DOHH2 (cell line): Measurements from ENCODE around the gene PAM.
"Not testable (repeated sequence)": the region's sequence is repeated elsewhere in the genome, so short reads cannot be mapped to it uniquely, and the experiment has no call there.

ENCODE experiments used
- EZH2phosphoT487 ChIP-seq: fragments of 200-600 bp; sonication (generic); IDR thresholded peaks from 2 replicates; pipeline ENCODE4 v1.6.1; 2017; ENCODE audit warnings: borderline replicate concordance, mild to moderate bottlenecking, antibody characterized with exemption, low read length, moderate library complexity, mixed read lengths
- TF ChIP-seq, protein P1 (sequence below): fragments of 200-600 bp; sonication (generic); IDR thresholded peaks from one replicate; pipeline ENCODE4 v1.5.1; 2014; ENCODE audit warnings: antibody characterized with exemption, mild to moderate bottlenecking, low read depth, low read length; ENCODE audit not compliant: poor library complexity, severe bottlenecking

DNA sequence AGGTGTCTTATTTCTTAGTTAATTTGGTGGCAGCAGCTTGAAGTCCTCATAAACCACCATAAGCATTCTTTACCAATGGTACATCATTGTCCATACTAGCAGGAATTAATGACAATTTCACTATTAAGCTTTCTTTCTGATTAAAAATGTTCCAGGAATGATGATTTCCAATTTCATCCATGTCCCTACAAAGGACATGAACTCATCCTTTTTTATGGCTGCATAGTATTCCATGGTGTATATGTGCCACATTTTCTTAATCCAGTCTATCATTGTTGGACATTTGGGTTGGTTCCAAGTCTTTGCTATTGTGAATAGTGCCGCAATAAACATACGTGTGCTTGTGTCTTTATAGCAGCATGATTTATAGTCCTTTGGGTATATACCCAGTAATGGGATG lies 152.0 kb downstream of the PAM start:
- TF ChIP-seq, protein P1, sequence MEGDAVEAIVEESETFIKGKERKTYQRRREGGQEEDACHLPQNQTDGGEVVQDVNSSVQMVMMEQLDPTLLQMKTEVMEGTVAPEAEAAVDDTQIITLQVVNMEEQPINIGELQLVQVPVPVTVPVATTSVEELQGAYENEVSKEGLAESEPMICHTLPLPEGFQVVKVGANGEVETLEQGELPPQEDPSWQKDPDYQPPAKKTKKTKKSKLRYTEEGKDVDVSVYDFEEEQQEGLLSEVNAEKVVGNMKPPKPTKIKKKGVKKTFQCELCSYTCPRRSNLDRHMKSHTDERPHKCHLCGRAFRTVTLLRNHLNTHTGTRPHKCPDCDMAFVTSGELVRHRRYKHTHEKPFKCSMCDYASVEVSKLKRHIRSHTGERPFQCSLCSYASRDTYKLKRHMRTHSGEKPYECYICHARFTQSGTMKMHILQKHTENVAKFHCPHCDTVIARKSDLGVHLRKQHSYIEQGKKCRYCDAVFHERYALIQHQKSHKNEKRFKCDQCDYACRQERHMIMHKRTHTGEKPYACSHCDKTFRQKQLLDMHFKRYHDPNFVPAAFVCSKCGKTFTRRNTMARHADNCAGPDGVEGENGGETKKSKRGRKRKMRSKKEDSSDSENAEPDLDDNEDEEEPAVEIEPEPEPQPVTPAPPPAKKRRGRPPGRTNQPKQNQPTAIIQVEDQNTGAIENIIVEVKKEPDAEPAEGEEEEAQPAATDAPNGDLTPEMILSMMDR: not testable (repeated sequence)
- not testable (repeated sequence) for TF ChIP-seq EZH2phosphoT487
